K562 (cell line): ENCODE results near the gene MTHFR. TPM values are rescaled to one million over a fixed set of nuclear protein-coding genes. Genes with fewer than 3 reads are reported as not detected.

Source experiments
- CHCHD3 ChIP-seq: fragments of 250-450 bp; sonication (Bioruptor Pico); IDR thresholded peaks from 2 replicates; pipeline ENCODE4 v2.1.2; 2022; ENCODE audit warnings: mild to moderate bottlenecking
- CTBP1 ChIP-seq: fragments of 450-650 bp; IDR thresholded peaks from 2 replicates; pipeline ENCODE4 v1.6.1; 2016; ENCODE audit warnings: borderline replicate concordance
- FOXK1 ChIP-seq: sonication (generic); formaldehyde crosslinking; IDR thresholded peaks from 2 replicates; pipeline ENCODE4 v1.8.0; 2022; ENCODE audit warnings: missing genetic modification reagents, mild to moderate bottlenecking, borderline replicate concordance
- HDAC8 ChIP-seq: fragments of 450-650 bp; IDR thresholded peaks from 2 replicates; pipeline ENCODE4 v1.6.1; 2016; ENCODE audit warnings: mild to moderate bottlenecking, missing genetic modification characterization, moderate library complexity, missing compliant biosample characterization
- IRF1 ChIP-seq: sonication (generic); formaldehyde crosslinking; IDR thresholded peaks from 2 replicates; pipeline ENCODE4 v1.8.0; 2022; ENCODE audit warnings: missing genetic modification reagents, mild to moderate bottlenecking, borderline replicate concordance
- KLF6 ChIP-seq: fragments of 250-450 bp; sonication (Bioruptor Pico); IDR thresholded peaks from 2 replicates; pipeline ENCODE4 v1.4.0; 2020; ENCODE audit warnings: mild to moderate bottlenecking, moderate library complexity, borderline replicate concordance
- L3MBTL2 ChIP-seq: fragments of 450-650 bp; IDR thresholded peaks from 2 replicates; pipeline ENCODE4 v1.6.1; 2016; ENCODE audit warnings: mild to moderate bottlenecking, moderate library complexity
- NR4A1 ChIP-seq, 2 experiments: fragments of 250-450 bp in 1 of 2; fragments of 450-650 bp in 1 of 2; sonication (Bioruptor Pico) in 1 of 2; IDR thresholded peaks; 2 replicates each; pipeline versions ENCODE4 v1.4.0 to v1.6.1; 2016 to 2020; ENCODE audit warnings: mild to moderate bottlenecking in 2 of 2, missing compliant biosample characterization in 1 of 2, missing genetic modification characterization in 1 of 2, moderate library complexity in 1 of 2
- RBM25 ChIP-seq: fragments of 200-400 bp; formaldehyde crosslinking; IDR thresholded peaks from 2 replicates; pipeline ENCODE4 v1.6.1; 2018; ENCODE audit warnings: low read length, low read depth, moderate library complexity; ENCODE audit not compliant: severe bottlenecking
- SREBF1 ChIP-seq: fragments of 150-350 bp; IDR thresholded peaks from 2 replicates; pipeline ENCODE4 v1.6.1; 2014; ENCODE audit warnings: antibody characterized with exemption, low read depth, low read length, borderline replicate concordance
- SRF ChIP-seq, 2 experiments: fragments of 250-450, 450-650 bp in 1 of 2; sonication (Bioruptor Pico) in 1 of 2; sonication (generic) in 1 of 2; formaldehyde crosslinking; IDR thresholded peaks; 2 replicates each; pipeline versions ENCODE4 v1.5.0 to v1.5.1; 2020 to 2022; ENCODE audit warnings: mild to moderate bottlenecking in 1 of 2, missing genetic modification reagents in 1 of 2
- ZFP36 ChIP-seq: fragments of 150-350 bp; IDR thresholded peaks from 2 replicates; pipeline ENCODE4 v1.6.1; 2018; ENCODE audit warnings: low read length, low read depth; ENCODE audit not compliant: partially characterized antibody
- ZNF140 ChIP-seq: fragments of 250-450 bp; sonication (Bioruptor Pico); IDR thresholded peaks from 2 replicates; pipeline ENCODE4 v1.8.0; 2021; ENCODE audit warnings: moderate library complexity, mild to moderate bottlenecking, inconsistent platforms
- polyA plus RNA-seq, 8 experiments: library from polyadenylated mRNA; depleted of rRNA in 4 of 8; stranded (reverse) in 5 of 8; unstranded in 3 of 8; fragments of >200 nt; fragmentation: Nextera tagmentation in 2 of 8; fragmentation: Illumina TruSeq in 1 of 8; extraction: Ambion mirVana in 2 of 8; extraction: Trizol in 1 of 8; gene quantifications; 2 replicates each; pipeline versions ENCODE4 v1.2.1 to v1.2.3, GENCODE V29; 2011 to 2014; ENCODE audit warnings: inconsistent platforms in 1 of 8, missing spikeins in 1 of 8
- total RNA-seq, 7 experiments: library from RNA; depleted of rRNA in 6 of 7; stranded (reverse); fragments of >200 nt in 6 of 7; fragmentation: Illumina TruSeq in 2 of 7; extraction: Trizol in 2 of 7; gene quantifications; 2 replicates each; pipeline versions ENCODE4 v1.2.1 to v1.2.3, GENCODE V29; 2011 to 2021; ENCODE audit warnings: low replicate concordance in 1 of 7
- TF ChIP-seq, protein P1 (sequence below): fragments of 250-450 bp; sonication (Bioruptor Pico); IDR thresholded peaks from 2 replicates; pipeline ENCODE4 v1.6.1; 2021; ENCODE audit warnings: mild to moderate bottlenecking
- TF ChIP-seq, protein P2 (sequence below): fragments of 450-650 bp; IDR thresholded peaks from 2 replicates; pipeline ENCODE4 v1.6.1; 2017; ENCODE audit warnings: antibody characterized with exemption, mild to moderate bottlenecking
- TF ChIP-seq, protein P3 (sequence below): sonication (generic); formaldehyde crosslinking; IDR thresholded peaks from 2 replicates; pipeline ENCODE4 v1.8.0; 2023; ENCODE audit warnings: mild to moderate bottlenecking, missing genetic modification reagents
- TF ChIP-seq, protein P4 (sequence below): fragments of 450-650 bp; IDR thresholded peaks from 2 replicates; pipeline ENCODE4 v1.6.1; 2016; ENCODE audit warnings: low read depth, mild to moderate bottlenecking, moderate library complexity

The MTHFR gene
- total and polyA plus RNA-seq, 9 of the 15 experiments (the other 6 are each of a cell fraction or from before 2014, with no cell fraction given): 5.0 to 104 (median 62.6) TPM

- peak; percentile 68; the same call in 1 of the 2 replicates for TF ChIP-seq SREBF1
- no peak for TF ChIP-seq IRF1
- TF ChIP-seq HDAC8 (tag): no peak
- TF ChIP-seq, protein P1, sequence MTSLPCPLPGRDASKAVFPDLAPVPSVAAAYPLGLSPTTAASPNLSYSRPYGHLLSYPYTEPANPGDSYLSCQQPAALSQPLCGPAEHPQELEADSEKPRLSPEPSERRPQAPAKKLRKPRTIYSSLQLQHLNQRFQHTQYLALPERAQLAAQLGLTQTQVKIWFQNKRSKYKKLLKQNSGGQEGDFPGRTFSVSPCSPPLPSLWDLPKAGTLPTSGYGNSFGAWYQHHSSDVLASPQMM (CRISPR knock-in tag): no peak
- no peak for TF ChIP-seq CHCHD3 (CRISPR knock-in tag)
- TF ChIP-seq CTBP1: no peak
- TF ChIP-seq, protein P2, sequence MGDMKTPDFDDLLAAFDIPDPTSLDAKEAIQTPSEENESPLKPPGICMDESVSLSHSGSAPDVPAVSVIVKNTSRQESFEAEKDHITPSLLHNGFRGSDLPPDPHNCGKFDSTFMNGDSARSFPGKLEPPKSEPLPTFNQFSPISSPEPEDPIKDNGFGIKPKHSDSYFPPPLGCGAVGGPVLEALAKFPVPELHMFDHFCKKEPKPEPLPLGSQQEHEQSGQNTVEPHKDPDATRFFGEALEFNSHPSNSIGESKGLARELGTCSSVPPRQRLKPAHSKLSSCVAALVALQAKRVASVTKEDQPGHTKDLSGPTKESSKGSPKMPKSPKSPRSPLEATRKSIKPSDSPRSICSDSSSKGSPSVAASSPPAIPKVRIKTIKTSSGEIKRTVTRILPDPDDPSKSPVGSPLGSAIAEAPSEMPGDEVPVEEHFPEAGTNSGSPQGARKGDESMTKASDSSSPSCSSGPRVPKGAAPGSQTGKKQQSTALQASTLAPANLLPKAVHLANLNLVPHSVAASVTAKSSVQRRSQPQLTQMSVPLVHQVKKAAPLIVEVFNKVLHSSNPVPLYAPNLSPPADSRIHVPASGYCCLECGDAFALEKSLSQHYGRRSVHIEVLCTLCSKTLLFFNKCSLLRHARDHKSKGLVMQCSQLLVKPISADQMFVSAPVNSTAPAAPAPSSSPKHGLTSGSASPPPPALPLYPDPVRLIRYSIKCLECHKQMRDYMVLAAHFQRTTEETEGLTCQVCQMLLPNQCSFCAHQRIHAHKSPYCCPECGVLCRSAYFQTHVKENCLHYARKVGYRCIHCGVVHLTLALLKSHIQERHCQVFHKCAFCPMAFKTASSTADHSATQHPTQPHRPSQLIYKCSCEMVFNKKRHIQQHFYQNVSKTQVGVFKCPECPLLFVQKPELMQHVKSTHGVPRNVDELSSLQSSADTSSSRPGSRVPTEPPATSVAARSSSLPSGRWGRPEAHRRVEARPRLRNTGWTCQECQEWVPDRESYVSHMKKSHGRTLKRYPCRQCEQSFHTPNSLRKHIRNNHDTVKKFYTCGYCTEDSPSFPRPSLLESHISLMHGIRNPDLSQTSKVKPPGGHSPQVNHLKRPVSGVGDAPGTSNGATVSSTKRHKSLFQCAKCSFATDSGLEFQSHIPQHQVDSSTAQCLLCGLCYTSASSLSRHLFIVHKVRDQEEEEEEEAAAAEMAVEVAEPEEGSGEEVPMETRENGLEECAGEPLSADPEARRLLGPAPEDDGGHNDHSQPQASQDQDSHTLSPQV: no peak
- no peak for TF ChIP-seq RBM25
- TF ChIP-seq ZNF140: no peak
- no peak for TF ChIP-seq FOXK1
- TF ChIP-seq KLF6 (CRISPR knock-in tag): no peak; the same call in 1 of the 2 replicates
- TF ChIP-seq L3MBTL2: no peak
- no peak for TF ChIP-seq ZFP36
- no peak for TF ChIP-seq SRF (CRISPR knock-in tag; IDR thresholded peaks at IDR 0.05)
- no peak for TF ChIP-seq NR4A1 (CRISPR knock-in tag; IDR thresholded peaks at IDR 0.05)
- peak; percentile 39; the same call in 1 of the 2 replicates for TF ChIP-seq NR4A1 (tag; IDR thresholded peaks at IDR 0.05)
- TF ChIP-seq, protein P3, sequence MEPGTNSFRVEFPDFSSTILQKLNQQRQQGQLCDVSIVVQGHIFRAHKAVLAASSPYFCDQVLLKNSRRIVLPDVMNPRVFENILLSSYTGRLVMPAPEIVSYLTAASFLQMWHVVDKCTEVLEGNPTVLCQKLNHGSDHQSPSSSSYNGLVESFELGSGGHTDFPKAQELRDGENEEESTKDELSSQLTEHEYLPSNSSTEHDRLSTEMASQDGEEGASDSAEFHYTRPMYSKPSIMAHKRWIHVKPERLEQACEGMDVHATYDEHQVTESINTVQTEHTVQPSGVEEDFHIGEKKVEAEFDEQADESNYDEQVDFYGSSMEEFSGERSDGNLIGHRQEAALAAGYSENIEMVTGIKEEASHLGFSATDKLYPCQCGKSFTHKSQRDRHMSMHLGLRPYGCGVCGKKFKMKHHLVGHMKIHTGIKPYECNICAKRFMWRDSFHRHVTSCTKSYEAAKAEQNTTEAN: no peak
- TF ChIP-seq, protein P4, sequence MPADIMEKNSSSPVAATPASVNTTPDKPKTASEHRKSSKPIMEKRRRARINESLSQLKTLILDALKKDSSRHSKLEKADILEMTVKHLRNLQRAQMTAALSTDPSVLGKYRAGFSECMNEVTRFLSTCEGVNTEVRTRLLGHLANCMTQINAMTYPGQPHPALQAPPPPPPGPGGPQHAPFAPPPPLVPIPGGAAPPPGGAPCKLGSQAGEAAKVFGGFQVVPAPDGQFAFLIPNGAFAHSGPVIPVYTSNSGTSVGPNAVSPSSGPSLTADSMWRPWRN: no peak
Observed at GRCh38 chr1:11802616-11802972, 3.2 kb downstream of the MTHFR start (continued).
